NCI-H226 (cell line): ENCODE results near the gene HEPH.
"Not testable (repeated sequence)": the region's sequence is repeated elsewhere in the genome, so short reads cannot be mapped to it uniquely, and the experiment has no call there.

Source experiments
- DNase-seq: peaks from one replicate; pipeline ENCODE4 v3.0.0-alpha.2; 2015

The HEPH gene

GRCh38 chrX:66233209-66233608 is 69.2 kb downstream of the HEPH start:
- DNase-seq = no peak

GRCh38 chrX:66233904-66234303 is 69.9 kb downstream of the HEPH start:
- DNase-seq = not testable (repeated sequence)

- DNase-seq = no peak
Observed at GRCh38 chrX:66255359-66255967, 91.4 kb downstream of the HEPH start.

- DNase-seq = no peak
Observed at GRCh38 chrX:66262807-66263206, 98.8 kb downstream of the HEPH start.
